ENCODE measurements around the gene USP7.

DNA sequence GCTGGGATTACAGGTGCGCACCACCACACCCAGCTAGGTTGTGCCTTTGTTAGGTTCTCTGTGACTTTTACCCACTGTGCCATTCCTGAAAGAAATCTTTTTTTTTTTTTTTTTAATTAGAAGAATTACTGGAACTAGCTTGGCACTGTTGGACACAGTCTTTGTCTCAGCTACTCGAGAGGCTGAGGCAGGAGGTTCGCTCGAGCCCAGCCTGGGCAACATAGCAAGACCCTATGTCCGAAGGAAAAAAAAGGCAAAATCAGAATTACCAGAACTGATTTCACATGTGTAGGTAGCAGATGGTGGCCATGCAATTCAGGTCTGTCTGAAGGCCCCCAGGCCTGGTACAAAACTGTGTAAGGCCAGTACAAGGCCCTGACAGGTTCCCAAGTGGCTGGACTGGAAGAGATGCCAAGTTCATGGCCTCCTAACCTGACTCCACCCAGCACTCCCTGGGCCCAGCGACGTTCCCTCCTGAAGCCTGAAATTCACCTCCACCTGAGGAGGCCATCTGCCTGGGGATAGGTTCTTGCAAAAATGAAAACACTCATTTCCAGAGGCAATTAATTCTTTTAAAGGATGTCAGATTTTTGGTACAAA lies 117.9 kb downstream of the USP7 start:
- TF ChIP-seq, protein P1, sequence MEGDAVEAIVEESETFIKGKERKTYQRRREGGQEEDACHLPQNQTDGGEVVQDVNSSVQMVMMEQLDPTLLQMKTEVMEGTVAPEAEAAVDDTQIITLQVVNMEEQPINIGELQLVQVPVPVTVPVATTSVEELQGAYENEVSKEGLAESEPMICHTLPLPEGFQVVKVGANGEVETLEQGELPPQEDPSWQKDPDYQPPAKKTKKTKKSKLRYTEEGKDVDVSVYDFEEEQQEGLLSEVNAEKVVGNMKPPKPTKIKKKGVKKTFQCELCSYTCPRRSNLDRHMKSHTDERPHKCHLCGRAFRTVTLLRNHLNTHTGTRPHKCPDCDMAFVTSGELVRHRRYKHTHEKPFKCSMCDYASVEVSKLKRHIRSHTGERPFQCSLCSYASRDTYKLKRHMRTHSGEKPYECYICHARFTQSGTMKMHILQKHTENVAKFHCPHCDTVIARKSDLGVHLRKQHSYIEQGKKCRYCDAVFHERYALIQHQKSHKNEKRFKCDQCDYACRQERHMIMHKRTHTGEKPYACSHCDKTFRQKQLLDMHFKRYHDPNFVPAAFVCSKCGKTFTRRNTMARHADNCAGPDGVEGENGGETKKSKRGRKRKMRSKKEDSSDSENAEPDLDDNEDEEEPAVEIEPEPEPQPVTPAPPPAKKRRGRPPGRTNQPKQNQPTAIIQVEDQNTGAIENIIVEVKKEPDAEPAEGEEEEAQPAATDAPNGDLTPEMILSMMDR (conservative IDR thresholded peaks at IDR 0.05; ENCODE audit: low read depth, low read length), result no peak
- no peak for TF ChIP-seq EZH2 (IDR thresholded peaks at IDR 0.05; ENCODE audit: low read length, unreplicated experiment)
